Thyroid gland (tissue), 4 donors: ENCODE data around the gene ZNF777.

Experiments used
- POLR2A ChIP-seq, 2 donors: fragments of 450-650 bp; IDR thresholded peaks; one replicate each; pipeline ENCODE4 v1.6.1; 2017; ENCODE audit warnings: antibody characterized with exemption in 2 of 2, mild to moderate bottlenecking in 2 of 2, moderate library complexity in 1 of 2
- TF ChIP-seq, protein P1 (sequence below), 6 experiments: fragments of 200-600 bp in 3 of 6; fragments of 450-650 bp in 3 of 6; sonication (generic) in 3 of 6; IDR thresholded peaks; one replicate each; pipeline ENCODE4 v1.5.1; 2016 to 2019; ENCODE audit warnings: antibody characterized with exemption in 6 of 6, mild to moderate bottlenecking in 2 of 6, inconsistent platforms in 1 of 6, moderate library complexity in 1 of 6

DNA sequence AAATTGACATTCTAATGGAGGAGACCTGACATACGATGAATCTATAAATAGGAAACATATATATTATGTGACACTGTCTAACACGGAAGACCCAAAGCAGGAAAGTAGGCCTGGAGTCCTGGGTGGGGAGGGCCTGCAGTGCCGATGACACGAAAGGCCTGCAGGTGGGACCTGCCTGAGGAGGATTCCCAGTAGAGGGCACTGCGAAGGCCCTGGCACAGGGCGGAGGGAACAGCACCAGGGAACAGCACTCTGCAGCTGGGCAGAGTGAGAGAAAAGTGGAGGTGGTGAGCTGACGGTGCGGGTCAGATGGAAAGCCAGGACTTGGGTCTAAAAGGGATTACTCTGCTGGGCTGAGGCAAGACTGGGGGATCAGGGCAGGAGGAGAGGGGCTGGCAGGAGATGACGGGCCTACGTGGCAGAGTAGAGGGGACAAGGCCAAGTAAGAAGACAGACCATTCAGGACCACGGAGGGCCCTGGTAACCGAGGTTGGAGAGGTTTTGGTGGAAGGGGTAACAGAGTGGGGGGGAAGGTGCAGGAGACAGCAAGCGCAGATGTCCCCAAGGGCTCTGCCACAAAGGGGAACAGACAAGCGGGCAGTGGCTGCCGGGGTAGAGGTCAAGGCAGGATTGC lies 28.6 kb upstream of the ZNF777 start:
- no peak for TF ChIP-seq POLR2A (IDR thresholded peaks at IDR 0.05)
- TF ChIP-seq, protein P1, sequence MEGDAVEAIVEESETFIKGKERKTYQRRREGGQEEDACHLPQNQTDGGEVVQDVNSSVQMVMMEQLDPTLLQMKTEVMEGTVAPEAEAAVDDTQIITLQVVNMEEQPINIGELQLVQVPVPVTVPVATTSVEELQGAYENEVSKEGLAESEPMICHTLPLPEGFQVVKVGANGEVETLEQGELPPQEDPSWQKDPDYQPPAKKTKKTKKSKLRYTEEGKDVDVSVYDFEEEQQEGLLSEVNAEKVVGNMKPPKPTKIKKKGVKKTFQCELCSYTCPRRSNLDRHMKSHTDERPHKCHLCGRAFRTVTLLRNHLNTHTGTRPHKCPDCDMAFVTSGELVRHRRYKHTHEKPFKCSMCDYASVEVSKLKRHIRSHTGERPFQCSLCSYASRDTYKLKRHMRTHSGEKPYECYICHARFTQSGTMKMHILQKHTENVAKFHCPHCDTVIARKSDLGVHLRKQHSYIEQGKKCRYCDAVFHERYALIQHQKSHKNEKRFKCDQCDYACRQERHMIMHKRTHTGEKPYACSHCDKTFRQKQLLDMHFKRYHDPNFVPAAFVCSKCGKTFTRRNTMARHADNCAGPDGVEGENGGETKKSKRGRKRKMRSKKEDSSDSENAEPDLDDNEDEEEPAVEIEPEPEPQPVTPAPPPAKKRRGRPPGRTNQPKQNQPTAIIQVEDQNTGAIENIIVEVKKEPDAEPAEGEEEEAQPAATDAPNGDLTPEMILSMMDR (IDR thresholded peaks at IDR 0.05) = peak in 1 of 6 experiments; percentile 16
